Raji (cell line): ENCODE results near the gene FNBP1L.

Experiments
- POLR2A ChIP-seq: IDR thresholded peaks from 2 replicates; pipeline ENCODE4 v1.6.1; 2011; ENCODE audit warnings: low read depth, low read length, control low read depth; ENCODE audit not compliant: insufficient read depth

FNBP1L gene

DNA sequence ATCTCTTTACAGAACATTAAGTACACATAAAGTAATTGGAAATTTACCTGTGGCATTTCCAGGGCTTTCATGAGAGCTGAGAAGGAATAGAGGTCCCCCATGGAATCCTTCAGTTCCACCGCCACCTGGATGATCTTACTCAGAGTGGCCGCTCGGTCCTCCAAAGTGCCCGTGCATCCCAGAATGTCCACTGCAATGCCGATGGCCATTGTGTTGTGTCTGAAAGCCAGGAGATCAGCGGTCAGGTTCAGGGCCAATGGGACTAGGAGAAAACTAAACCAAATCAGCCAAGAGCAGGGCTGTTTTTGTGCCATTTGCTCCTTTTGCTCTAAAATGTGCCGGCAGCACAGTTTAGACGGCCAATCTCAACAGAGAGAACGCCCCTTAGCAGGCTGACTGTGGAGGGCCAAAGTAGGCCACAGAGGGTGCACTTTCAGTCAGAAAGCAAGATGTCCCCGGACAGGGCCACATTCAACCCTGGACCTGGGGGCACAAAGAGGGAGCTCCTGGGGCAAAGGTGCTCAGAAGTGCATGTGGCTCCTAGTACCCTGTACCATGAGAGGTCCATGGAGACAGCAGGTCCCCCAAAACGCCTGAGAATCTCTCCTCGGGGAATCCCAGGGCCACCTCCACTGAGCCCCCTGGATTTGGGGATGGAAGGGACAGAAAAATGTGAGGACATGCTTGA lies 123.8 kb downstream of the FNBP1L start:
- no peak for TF ChIP-seq POLR2A

DNA sequence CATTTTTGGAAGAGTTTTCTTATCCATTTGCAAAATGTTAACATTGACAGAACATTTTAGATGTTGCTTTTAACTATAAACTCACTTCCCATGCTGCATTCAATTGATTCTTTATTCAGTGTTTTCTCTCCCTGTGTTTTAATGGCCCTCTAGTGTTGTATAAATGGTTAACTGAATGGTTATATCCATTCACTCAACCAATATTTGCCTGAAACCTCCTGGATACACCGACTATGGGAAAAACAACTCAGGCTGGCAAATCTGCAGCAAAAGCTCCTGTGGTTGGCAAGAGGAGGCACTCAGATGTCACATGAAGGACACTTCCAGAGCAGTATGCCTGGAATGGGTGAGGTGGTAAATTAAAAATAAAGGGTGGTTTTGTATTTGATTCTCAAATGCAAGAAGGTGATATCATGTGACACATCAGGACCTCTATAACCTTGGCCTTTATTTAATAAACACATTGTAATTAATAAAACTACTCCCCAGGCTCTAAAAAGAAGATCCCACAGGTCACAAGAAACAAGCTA lies 126.1 kb downstream of the FNBP1L start:
- no peak for TF ChIP-seq POLR2A

DNA sequence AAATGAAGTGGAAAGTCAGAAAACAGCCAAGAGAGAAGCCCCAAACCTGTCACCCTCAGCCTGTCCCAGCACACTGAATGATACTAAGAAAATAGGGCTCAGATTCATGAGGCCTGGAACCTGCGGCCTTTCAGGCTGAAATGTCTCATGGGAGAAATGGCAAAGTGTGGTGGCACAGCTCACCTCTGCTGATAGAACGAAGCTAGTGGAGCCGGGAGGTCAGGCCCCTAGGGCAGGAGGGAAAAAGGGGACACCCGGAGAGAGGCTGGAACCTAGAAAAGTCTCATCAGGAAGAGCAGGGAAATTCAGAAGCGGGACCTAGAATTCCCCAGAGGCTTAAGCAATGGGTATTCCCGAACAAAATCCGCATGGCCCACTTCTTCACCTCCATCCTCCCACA lies 126.6 kb downstream of the FNBP1L start:
- no peak for TF ChIP-seq POLR2A

DNA sequence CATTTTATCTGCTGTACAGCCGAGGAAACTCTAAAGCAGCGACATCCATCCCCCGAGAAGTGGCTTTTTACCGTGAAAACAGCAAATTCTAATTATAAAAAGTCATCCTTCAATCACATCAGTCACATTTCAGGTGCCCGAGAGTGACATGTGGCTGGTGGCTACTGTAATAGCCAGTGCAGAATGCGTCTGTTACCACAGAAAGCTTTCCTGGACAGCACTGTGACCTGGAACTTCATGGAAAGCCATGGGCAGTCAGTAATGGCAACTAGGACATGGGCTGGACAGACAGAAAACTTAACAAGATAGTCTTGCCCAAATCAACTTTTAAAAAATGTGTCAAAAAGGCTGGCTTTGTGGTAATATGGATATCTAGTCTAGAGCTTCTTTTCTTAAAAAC lies 127.1 kb downstream of the FNBP1L start:
- no peak for TF ChIP-seq POLR2A

DNA sequence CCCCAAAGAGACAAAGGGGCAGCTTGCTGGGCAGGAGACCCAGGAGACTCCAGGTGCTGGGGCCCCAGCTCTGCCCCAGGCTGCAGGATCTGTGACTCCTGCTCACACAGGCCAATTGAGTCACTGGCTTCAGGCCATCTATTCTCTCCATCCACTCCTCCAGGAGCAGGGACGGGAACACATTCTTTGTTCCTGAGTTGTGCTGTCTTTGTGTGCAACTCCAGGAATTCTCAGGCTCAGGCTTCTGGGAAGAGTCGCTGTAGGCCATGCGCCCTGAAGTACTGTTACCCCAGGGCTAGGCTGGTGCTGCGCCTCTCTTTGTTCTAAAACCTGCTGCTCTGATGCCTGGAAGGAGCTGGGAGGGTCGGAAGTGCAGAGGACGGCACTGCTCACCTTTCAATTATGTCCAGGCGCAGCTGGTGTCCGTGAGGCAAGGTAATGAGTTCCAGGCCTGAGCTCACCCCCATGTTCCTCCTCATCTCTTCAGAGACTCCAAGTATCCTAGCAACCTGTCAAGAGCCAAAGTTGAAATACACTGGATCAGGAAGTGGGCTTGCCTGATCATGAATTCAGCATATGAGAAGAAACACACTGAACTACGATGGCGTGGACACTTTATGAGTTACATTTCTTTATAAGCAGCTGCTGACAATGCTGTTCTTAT lies 127.8 kb downstream of the FNBP1L start:
- TF ChIP-seq POLR2A: no peak

DNA sequence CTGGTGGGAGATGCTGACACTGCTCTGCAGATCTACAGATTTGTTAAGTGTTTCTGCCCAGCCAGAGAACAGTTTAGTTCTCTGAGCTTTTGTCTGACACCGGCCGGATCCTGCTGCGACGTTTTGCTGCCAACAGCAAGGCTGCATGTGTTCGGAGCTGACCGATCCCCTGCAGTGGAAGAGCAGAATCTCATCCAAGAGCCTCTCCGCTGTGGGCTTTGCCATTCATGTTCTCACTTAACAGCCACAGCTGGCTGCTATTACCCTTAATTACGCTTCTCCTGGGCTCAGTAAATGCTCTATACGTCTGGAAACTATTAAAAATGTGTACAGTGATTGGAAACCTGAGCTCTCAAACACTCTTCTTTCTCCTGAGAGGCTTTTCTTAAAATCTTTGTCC lies 128.4 kb downstream of the FNBP1L start:
- TF ChIP-seq POLR2A: no peak

DNA sequence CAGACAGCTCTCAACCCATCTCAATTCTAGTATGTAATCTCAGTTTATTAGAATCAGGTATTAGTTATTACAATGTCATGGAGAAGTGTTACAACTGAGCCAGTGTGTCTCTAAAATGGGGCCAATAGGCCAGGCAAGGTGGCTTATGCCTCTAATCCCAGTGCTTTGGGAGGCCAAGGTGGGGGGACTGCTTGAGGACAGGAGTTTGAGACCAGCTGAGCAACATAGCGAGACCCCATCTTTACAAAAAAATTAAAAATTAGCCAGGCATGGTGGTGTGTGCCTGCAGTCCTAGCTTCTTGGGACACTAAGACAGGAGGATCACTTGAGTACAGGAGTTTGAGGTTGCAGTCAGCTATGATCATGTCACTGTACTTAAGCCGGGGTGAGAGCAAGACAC lies 128.8 kb downstream of the FNBP1L start:
- TF ChIP-seq POLR2A: no peak

DNA sequence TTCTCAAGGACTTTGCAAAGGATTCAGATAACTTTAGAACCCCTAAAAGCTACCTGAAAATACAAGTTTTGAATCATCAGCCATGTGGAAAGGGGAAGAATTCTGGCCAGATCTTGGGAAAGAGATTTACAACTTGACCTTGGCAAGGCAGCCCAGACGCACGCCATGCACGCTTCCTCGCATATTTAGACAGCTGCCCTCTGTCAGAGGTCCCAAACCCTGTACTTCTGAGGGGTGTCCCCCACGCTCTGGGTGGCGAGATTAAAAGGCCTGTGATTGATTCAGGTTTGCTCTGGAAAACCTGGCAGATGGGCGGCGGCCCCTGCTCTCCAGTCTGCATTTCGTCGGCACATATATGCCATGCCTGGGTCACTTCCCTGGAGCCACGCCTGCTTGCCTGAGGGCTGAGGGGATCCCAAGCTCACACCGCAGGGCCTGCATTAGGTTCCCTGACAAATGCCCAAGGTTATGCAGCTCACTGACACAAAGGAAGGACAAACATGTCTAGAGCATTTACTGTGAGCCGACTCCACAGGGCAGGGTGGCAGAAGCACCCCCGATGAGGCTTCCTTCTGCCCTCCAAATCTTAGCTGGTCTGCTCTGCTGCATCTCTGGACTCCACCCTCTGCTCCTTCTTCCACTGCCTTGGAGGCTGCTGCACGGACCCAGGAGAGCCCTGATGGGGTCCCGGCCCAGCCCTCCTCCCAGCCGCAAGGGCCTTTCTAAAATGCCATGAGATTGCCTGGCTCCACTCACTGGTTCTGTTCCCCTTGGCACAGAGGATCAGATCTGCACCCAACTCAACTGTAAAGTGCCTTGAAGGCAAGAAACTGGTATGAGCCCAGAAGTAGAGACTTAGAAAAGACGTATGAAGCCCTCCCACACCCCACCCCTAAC lies 129.9 kb downstream of the FNBP1L start:
- TF ChIP-seq POLR2A: no peak

DNA sequence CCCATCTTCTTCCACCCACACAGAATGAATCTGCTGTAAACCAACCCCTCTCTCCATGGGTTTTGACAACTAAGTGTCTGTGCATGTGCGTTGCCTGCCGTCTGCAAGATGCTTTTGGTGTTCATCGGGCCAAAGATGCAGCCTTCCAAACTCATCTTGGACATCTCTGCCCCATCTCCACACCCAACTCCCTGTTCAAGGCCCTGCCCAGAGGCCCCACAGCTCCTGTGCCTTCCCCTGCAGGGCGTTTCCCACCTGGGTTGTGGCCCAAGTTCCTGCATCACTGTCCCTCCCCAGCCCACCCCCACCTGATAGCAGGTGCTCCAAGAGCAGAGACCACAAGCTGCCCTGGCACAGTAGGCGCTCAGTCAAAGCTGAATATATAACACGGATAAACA lies 130.5 kb downstream of the FNBP1L start:
- no peak for TF ChIP-seq POLR2A

DNA sequence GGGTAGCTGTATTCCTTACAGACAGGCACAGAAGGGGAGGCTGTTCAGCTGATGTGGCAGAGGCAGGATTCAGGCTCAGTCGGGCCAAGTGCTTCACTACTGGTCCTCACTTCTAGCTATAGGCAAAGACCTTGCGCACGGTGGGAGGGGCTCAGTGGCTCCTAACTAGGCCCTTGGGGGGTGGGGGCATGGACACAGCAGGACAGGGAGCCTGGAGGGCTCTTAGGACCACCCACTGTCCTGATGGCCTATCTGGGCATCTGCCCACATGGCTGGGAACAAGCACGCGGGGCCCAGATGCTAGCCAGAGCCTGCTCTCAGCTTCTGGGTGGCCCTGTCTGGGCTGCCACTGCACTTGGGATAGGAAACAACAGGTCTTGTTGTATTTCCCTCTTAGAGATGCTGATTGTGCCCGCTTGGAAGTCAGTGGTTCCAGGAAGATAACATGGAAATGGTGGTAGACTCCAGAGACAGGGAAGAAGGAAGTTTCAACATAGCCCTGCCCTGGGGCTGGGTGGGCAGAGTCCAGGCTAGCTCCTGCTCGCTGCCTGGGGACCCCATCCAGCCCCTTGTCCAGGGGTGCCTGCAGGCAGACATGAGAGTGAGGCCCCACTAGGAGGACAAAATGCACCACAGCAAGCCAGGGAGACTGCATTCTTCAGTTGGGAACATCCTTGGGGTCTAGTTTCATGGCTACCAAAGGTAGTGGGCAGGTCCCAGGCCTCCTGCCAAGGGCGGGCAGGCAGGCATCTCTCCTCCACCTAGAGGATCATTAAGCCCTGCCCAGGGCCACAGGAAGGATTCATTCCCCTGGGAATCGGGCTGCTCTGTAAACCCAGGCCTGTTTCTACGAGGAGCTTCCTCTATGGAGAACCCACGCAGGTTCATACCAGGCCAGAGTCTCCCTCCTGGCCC lies 131.2 kb downstream of the FNBP1L start:
- no peak for TF ChIP-seq POLR2A

DNA sequence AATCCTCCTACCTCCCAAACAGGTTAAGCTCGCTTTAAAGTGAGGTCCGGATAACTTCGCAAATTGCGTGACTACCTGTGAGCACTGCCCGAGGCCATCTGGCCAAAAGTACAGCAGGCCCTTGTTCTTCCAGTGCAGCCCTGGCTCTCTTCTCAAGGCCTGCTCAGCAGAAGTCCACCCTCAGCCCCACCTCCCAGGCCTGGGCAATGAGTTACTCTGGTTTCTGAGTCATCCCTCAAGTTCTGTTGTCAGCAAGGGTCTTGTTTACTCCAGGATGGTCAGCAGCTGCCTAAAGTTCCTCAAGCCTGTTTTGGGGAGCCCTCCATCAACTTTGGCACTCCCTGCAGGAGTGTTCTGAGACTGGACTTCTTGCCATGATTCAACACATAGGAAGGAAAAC lies 132.0 kb downstream of the FNBP1L start:
- TF ChIP-seq POLR2A: no peak

DNA sequence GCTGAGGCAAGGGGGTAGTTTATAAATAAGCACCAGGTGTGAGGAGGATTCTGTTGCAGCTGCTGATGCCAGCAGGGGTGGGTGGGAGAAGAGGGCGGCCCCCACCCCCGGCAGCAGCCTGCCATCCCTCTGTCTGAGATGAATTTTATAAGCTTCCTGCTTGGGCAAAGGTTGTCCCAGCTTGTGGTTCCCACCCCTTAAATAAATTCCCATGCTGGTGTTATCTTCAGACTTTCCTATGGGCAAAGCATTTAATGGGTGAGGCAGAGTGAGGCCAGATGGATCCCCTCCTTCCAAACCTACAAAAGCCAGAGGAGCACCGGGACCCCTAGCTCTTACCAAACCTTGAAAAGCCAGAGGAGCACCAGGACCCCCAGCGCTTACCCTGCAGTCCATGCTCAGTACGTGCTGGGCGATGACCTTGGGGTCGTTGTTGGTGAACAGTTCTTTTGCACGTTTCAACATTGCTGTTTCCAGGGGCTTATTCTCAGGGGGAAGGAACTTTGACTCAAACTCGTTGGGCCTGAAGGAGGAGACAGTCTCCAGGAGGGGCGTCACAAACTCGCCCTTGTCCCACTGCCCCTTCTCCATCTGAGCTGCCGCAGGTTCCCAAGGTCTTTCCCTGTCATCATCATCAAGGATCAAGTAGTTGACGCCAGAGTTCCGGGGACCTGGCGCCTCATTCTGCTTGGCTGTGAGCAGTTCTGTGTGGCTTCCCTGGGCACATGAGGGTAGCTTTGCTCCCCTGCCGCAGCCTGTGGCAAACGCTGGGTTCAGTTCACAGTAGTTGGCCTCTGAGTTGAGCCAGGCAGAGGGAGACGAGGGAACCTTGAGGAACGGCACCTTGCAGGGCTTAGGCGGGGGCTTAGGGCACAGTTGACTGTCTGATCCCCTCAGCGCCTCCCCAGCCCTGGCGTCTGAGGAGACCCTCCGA lies 134.3 kb downstream of the FNBP1L start:
- TF ChIP-seq POLR2A: no peak

DNA sequence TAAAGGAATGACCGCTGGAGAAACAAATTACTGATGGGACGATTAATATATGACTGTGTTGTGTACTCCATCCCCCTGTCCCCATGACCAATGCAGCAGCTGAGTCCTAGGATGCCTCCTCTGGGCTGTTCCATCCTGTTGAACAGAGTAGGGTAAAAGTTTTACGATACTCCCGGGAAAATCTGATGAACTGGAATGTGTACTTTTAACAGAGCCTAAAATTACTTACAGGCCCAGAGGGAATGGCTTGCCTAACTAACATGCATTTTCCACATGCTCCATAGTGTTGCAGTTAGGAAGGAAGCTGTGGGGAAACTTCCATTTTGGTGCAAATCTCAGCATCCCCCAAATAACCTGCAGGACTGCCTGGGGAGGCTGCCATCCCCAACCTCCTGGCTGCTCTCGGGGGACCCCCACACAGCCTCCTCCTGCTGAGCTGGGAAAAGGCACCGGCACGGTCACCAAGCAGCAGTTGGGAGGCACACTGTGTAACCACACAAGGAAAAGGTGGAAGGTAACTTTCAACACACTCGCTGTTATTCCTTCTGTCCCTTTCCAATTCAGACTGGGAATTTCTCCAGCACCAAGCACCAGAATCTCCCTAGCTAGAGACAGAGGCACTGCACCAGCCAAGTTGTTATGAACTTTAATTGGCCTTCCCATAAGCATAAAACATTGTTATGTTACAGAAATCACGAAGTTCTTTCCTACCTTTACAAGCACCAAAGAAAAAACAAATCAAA lies 136.5 kb downstream of the FNBP1L start:
- no peak for TF ChIP-seq POLR2A
